Measurements from ENCODE around the gene CCDC85C.
A peak's percentile ranks its signal among the peaks of the same experiment; 100 is the strongest.

CCDC85C gene

DNA sequence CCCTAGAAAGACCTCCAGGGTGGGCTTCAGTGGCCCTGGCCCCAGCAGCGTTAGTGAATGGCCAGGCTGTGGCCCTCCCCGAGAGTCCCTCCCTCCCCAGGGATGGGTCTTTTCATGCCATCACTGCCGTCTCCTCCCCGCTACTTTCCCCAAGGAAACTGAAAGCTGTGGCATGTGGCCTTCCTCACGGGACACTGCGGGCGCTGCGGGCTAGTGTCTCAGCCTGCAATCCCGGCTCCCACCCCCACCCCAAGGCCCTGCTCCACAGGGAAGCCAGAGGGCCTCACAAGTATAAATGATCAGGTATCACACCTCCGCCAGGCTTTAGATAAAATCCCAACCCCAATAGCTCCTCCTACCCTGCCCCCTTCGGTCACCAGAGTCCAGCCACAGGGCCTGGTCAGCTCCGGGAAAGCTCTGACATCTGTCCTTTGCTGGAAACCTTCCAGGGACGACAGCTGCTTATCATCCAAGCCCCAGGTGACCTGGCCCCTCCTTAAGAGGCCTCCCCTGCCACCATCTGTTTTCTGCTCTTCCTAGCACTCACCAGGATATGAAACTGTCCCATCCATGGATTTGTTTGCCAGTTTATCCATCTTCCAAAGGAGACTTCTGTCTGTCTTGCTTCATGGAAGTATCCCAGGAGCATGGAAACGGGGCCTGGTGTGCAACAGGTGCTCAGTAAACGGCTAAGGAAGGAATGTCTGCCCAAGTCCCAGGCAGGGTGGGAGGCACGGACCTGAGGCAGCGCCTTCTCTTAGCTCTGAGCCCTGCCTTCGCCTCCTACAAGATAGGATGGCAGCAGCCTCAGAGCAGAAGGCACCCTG is 31.6 kb downstream of the CCDC85C start:
- DNase-seq (ENCODE audit: low read depth), result no peak

DNA sequence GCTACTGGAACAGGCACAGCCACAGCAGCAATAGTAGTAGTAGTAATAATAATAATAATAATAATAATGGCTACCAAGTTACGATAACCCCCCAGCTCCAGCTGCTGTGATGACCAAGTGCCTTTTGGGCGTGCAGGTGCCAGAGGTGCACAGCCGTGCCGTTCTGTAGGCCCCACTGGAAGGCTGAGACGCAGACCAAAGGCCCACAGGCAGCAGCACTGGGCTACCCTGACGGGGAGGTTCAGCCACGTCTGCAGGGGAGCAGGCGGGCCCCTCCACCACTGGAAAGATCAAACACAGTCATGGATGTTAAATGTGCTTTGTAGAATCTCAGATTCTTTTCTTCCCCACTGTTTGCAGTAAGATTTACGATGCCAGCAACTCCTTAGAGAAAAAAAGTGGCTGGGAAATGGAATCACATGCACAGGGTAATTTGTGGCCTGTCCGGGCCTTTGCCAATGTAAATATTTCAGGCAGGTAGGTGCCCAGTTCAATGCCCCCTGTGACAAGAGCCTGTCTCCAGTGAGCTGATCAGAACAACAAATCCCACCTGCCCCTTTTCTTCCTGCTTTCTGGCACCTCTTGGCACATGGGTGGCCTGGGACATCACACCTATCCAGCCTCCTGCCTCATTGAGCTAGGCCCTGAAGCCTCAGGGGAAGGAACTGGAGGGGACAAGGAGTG is 32.6 kb downstream of the CCDC85C start:
- no peak for DNase-seq (ENCODE audit: low read depth)

DNA sequence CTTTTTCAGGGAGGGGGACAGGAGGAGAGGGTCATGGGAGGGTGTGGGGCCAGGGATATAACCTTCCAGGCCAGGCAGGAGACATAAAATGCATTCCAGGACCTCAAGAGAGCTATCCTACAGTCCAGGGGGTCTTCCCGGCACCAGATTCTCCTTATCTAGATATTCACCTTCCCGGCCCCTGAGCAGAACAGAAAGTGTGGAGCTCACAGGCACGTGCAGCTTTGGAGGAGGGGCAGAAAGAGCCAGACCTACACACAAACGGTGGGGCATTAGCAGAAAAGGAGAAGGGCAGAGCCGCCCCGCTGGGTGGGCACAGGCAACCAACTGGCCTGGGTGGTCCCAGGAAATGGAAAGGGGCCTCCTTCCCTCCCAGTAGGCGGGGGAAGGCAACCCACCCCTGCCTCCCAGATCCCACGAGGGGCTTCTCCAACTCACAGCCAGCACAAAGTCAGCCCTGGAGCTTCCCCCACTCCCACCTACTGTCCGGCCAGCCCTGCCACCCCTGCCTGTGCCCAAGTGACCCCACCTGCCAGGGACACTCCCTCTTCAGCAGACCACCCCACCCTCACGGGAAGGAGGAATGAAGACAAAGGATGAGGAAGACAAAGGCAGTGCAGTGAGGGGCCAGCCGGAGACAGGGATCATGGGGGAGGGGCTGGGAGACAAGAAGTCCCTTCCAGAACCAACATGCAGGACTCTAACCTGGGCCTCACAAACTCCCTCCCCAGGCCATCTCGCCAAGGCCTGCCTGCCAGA is 33.3 kb downstream of the CCDC85C start:
- DNase-seq (ENCODE audit: low read depth), result no peak

DNA sequence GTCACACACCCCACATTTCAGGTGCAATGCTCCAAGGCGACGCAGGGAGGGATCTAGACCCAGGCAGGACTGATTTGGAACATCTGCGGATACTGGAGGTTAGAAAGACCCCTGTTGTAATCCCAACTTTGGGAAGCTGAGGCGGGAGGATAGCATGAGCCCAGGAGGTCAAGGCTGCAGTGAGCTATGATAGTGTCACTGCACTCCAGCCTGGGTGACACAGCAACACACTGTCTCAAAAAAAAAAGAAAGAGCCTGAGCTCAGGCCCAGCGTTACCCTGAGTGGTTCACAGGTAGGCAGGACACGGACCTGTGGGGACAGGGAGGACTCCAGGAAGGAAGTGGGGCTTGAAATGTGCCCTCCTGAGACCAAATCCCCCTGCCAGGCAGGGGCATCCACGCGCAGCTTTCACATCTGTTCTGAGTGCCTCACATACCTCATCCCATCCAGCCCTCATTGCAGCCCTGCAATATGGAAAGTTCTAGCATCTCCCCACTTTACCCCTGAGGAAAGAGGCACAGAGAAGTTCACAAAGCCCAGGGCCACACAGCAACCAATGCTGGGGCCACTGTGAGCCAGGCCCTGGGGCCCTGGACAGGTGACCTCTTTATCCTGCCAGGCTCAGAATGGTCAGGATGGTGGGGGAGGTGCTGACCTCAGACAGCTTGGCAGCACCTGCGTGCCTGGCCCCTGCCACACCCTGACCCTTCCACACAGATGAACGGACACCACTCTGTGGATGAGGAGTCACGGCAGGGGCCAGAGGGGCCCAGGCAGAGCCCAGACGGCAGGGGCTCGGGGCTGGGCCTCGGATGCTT is 34.1 kb downstream of the CCDC85C start:
- no peak for DNase-seq (ENCODE audit: low read depth)

DNA sequence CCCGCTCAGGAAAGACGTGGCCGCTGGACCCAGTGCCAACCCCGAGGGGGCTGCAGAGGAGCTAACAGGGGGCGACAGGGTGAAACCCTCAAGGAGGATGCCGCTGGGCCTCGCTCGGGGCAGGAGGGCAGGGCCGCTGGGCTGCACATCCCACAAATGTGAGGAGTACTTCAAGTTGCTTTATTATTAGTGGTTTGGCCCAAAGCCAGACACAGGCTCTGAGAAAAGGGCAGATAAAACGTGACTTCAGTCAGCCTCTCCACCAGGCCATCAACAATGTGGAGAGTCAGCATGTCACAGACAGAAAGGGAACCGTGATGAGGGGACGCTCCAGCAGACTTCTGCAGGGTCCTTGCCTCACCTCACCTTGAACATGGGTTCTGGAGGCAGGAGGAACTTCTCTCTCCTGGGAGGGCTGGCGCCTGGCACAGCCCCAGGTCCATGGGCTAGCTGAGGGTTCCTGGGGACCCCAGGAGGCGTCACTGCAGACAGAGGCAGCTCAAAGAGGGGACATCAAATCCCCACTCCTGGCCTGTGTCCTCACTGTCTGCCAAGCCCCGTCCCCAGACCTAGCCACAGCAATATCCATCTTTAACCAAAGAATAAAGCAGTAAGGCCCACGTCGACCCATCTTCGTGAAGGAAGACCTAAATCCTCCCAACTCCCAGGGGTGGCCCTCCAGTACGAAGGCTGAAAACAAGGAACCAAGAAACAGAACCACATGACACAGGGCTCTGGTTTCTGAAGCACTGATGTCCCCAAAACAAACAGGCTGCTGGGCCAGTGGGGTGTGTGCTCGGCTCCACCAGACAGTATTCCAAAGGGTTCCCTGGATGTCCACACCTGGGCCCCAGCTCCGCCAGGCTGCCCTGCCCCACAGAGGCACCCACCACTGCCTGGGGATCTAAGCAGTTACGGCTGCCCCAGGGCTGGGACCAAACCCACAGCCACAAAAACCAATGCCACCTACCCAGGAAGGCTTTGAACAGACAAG is 35.1 kb downstream of the CCDC85C start:
- DNase-seq (ENCODE audit: low read depth), result peak; percentile 43

GRCh38 chr14:99566390-99567354 is 37.3 kb downstream of the CCDC85C start:
- DNase-seq (ENCODE audit: low read depth), result no peak

- peak; percentile 26 for DNase-seq (ENCODE audit: low read depth)
These were observed 38.0 kb downstream of the CCDC85C start for GRCh38 chr14:99566009-99566389.

- DNase-seq (ENCODE audit: low read depth), result no peak
These were observed 38.6 kb downstream of the CCDC85C start for GRCh38 chr14:99565383-99565782.

DNA sequence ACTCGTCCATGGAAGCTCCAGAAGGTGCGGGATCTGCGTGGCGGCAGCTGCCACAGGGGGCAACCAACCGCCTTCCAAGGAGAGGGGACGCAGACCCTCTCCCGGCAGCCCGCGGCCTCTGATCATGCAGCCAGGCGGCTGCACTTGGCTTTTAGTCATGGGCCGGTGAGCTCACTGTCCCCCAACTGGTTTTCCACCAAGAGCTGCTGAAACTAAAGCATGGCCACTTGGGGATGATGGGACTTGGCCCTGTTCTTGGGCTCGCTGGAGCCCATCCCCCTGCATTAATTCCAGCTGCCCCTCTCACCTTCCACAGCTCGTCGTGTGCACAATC is 39.1 kb downstream of the CCDC85C start:
- DNase-seq (ENCODE audit: low read depth), result no peak

DNA sequence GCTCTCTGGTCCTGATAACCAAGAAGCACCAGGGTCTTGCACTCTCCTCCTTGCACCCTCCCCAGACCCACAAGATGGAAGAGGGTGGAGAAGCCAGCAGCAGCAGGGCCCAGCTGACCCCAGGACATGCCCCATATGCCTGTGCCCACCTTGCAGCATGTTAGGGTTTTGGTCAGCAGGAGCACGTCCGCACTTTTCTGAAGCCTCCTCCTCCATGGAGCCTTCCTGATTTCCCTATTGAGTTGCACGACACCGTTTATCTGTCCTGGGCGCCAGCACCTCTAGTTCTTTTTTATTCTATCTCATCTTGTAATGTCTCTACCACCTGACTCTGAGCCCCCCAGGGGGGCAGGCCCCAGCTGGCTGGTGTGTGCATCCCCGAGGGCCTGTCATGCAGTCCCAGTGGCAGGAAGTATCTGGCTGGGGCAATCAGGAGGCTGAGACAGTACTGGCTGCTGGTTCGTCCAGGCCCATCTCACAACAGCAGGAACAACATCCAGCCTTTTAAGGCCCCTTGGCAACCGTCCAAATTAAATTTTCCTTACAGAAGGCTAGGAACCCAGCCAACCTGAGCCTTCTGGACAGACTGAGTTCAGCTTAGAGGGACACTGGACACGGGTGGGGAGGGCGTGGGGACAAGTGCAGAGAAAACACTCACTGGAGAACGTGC is 39.6 kb downstream of the CCDC85C start:
- peak; percentile 38 for DNase-seq (ENCODE audit: low read depth)

GRCh38 chr14:99563749-99564129 is 40.3 kb downstream of the CCDC85C start:
- no peak for DNase-seq (ENCODE audit: low read depth)

GRCh38 chr14:99562856-99563748 is 40.9 kb downstream of the CCDC85C start:
- no peak for DNase-seq (ENCODE audit: low read depth)

GRCh38 chr14:99561864-99562263 is 42.1 kb downstream of the CCDC85C start:
- no peak for DNase-seq (ENCODE audit: low read depth)

DNA sequence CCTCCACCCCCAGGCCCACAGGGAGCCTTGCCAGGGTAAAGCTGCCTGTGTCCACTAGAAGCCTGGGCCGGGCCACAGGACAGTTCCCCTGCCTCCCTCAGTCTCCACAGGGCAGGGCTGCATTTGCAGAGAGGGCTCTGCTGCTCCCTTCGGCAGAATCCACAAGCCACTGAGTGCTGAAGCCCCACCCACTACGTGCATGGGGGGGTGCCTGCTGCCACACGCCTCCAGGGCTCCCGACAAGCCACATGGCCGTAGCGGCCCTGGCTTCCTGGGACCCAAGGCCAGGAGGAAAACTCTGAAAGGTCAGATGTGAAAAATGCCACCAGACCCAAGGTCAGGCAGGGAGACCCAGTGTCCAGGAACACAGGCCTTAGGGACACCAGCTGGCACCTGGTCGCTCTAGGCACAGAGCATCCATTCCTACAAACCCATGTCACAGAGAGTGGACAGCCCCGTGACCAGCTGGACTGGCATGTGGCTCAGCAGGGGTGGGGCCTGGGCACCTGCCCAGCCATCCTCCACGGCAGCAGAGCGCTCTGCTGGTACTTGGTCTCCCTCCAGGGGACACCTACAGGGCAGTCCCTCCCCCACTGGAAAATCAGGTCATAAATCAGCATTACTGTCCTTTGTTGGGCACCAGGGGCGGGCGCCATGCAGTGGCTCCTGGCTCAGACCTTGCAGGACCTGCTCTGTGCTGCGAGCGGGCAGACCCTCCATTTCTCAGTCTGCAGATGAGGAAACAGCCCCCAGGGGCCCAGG is 42.9 kb downstream of the CCDC85C start:
- DNase-seq (ENCODE audit: low read depth), result no peak

GRCh38 chr14:99560403-99560802 is 43.6 kb downstream of the CCDC85C start:
- no peak for DNase-seq (ENCODE audit: low read depth)

DNA sequence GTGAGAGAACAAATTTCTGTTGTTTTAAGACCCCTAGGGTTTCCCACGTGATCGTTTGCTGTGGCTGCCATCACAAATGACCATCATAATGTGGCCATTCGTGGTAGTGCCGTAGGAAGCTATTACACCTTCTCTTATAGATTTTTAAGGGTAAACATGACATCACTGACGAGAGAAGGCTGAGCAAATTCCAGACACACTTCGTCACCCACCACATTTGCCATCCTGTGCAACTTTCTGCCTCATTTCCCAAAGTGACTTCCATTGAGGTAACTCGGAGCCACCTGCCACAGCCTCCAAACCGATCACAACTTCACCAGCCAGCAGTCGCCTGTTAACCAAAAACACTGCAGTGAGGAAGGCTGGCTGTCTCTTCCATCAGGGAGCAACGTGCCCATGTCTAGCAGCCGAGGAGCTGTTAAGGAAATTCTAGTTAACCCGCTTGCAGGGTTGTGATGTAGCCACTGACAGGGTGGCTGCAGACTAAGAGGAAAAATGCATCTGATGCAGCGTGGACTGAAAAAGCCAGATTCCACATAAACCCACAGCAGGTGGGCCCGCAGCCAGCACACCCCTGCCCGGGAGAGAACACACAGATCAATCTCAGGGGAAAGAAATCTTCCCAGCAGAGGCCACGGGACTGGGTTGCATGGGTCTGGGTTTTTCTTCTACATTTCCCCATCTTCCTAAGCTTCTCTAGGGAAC is 44.6 kb downstream of the CCDC85C start:
- peak; percentile 56 for DNase-seq (ENCODE audit: low read depth)

Measured in ELR (cell line).